GM19193 (cell line): ENCODE data around the gene FANCC.

Experiments used
- POLR2A ChIP-seq: IDR thresholded peaks from 4 replicates; pipeline ENCODE4 v1.6.1; 2011; ENCODE audit not compliant: insufficient read depth, insufficient read length; ENCODE audit errors: extremely low read depth

The FANCC gene, protein sequence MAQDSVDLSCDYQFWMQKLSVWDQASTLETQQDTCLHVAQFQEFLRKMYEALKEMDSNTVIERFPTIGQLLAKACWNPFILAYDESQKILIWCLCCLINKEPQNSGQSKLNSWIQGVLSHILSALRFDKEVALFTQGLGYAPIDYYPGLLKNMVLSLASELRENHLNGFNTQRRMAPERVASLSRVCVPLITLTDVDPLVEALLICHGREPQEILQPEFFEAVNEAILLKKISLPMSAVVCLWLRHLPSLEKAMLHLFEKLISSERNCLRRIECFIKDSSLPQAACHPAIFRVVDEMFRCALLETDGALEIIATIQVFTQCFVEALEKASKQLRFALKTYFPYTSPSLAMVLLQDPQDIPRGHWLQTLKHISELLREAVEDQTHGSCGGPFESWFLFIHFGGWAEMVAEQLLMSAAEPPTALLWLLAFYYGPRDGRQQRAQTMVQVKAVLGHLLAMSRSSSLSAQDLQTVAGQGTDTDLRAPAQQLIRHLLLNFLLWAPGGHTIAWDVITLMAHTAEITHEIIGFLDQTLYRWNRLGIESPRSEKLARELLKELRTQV

DNA sequence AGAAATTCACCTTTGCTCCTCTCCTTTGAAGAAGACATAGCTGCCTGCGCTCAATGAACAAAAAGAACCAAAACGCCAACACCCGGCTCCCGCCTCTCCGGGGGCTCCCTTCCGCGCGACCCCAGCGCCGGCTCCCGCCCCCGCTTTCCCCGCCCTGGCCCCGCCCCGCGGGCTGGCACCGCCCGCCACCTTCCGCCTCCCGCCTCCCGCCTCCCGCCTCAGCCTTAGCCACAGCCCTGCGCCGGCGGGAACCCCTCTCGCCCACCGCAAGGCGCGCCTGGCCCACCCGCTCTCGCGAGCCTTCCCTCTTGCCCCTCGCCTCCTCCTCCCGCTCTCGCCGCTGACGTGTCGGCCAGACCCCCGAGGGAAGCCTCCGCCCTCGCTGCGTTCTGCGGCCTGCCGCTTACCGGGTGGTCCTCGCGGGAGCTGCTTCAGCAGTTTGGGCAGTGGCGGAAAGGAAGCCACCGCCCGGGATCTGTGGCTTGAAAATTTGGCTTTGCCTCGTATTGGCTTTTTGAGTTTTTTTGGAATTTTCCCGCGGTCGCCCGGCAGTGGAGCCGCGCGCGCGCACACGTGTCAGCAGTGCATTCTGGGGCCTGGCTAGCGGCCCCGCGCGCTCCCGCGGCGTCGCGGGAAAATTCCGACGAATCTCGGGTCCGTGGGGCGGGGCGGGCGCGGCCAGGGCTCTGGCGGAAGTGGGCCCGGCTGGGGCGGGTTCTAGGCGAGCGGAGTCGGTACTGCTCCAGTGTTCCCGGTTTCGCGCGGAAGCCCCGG lies at the start of gene FANCC:
FANCC (minus strand) TSS at position 591 of the 774 bp plus-strand sequence. CDS start 68,418 bp downstream, outside the sequence.
- peak; percentile 84 for TF ChIP-seq POLR2A

DNA sequence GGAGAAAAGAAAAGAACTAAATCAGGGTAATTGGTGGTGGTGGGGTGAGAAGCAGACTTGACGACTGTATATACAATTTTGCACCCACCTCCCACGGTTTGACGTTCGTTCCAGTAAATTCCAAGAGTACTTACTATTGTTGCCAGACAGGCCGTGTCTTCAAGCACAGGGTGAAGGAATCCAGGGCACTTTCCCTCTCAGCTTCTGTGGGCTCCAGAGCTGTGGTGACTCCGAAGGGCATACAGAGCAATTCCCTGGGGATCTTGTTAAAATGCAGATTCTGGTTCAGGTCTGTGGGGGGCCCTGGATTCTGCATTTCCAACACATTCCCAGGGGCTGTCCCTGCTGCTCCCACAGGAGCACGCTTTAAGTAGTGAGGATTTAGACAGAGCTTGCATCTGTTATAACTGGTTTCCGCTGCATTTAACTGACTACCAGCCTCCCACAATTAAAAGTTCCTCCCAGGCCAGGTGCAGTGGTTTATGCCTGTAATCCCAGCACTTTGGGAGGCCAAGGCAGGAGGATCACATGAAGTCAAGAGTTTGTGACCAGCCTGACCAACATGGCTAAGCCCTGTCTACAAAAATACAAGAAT lies 49.3 kb upstream of the FANCC start:
- no peak for TF ChIP-seq POLR2A

DNA sequence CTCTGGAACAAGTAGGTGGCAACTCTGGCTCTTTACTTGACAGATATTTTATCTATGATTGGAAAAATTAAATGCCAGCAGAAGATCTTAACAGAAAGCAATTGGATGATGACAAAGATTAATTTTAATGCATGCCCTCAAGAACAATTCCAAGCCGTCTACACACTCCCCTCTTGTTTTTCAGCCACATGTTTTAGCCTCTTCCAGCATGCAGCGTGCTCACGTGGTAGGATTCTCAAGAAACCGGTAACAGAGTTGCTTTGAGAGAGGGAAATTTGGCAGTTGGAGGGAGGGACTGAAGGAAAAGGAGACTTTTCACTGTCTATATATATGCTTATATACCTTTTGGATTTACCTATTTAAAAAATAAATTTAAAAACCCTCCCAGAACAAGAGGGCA lies 48.3 kb upstream of the FANCC start:
- TF ChIP-seq POLR2A, result no peak

DNA sequence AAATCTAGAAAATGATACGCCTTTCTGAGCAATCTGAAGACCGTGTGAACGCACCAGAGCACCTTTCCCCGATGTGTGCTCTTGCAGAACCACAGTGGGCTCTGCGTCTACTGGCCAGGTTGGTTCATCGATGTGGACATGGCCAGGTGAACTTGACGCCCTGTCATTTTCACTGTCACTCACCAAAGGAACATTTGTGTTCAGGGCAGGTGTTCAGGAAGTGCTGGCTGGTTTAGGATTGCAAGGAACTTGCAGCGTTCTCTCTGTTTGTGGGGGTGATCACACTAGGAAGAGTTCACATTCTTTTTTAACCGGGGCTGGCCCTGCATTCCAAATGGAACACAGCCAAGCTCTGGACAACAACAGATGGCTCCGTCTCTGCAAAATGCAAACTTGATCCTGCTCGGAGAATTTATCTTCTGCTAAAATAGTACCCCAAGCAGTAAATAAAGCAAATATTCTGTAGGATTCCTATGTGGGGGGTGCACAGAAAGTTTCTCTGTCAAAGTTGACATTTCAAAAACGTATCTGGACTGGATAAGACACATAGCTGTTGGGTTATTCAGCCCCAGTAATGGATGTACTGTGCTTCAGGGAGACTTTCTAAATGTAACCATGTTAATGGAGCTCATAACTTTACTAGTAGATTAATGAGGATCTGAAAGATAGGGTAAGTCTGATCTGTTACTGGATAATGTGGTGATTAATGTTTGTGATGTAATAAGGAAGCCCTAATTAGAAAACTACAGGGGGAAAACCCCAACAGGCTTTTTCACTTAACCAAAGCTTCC lies 45.7 kb upstream of the FANCC start:
- no peak for TF ChIP-seq POLR2A

DNA sequence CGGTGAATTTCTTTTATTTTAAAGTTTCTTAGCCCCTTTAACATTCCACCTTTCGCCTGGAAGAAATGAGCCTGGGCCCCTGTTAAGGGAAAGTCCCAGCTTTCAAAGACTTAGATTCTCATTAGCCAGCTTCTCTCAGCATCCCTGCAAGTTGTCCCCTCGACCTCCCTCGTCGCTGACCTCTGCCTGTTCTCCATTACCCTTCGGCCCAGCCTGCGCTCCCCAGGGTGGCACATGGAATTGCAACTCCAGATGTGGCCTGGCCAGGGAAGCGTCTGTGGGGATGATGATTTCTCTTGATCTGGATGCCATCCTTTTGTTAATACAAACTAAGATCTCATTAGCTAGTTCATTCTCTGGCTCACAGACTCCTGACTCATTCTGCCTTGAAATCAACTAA lies 43.4 kb upstream of the FANCC start:
- no peak for TF ChIP-seq POLR2A

DNA sequence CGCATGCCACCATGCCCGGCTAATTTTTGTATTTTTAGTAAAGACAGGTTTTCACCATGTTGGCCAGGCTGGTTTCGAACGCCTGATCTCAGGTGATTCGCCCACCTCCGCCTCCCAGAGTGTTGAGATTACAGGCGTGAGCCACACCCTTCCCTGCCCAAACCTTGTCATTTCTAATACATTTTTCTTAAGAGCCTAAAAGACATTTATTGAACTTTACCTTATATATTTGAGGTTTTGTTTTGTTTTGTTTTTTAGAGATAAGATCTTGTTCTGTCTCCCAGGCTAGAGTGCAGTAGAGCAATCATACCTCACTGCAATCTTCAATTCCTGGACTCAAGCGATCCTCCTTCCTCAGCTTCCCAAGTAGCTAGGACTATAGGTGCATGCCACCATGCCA lies 39.8 kb upstream of the FANCC start:
- no peak for TF ChIP-seq POLR2A

DNA sequence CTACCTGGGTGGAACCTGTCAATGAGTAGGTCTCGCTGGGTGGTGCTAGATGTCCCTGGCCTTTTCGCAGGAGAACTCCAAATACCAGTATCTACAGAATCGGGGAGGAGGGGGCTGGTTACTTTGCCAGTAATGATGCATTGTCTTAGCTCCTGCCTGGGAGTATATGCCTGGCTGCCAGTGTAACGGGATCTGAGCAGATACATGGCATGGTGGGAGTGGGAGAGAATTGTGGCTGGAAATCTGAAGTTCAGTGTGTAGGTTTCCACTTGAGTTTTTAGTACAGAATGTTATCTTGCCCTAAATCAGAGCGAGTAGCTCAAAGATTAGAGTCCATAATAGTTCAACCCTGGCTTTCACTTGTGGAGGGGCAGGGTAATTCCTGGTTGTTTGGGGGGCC lies 38.0 kb upstream of the FANCC start:
- no peak for TF ChIP-seq POLR2A

DNA sequence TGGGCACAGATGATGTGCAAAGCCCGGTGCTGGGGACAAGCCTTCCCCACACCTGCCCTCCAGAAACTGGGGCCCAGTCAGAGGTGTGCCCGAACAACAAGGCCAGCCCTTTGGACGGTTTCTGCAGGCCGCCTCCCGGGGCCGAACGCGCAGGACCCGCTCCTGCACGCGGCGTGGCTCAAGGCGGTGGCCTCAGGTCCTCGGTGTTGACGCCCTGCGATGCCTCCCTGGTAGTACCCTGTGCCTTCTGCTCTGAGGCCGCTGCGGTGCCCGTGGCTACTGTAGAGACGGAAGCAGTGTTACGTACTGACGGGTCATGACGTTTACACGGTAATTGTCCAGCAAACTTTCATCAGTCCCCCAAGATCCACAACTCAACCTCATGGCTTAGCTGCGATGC lies 33.5 kb upstream of the FANCC start:
- TF ChIP-seq POLR2A, result no peak

DNA sequence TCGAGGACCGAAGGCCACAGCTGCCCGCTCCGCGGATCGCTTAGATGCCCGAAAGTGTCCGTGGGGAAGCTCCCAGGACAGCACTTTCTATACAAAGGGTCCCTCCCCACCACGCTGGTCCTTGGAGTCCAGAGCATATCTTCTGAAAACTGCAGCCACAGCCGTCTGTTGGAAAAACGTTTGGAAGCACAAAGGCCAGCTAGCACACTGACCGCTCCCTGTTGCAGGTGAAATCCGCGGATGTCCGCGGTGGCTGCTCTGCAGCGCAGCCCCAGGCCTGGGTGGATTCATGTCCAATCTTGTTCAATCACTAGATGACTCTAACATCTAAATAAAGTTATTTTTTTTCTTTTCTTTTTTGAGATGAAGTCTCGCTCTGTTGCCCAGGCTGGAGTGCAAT lies 32.8 kb upstream of the FANCC start:
- no peak for TF ChIP-seq POLR2A

DNA sequence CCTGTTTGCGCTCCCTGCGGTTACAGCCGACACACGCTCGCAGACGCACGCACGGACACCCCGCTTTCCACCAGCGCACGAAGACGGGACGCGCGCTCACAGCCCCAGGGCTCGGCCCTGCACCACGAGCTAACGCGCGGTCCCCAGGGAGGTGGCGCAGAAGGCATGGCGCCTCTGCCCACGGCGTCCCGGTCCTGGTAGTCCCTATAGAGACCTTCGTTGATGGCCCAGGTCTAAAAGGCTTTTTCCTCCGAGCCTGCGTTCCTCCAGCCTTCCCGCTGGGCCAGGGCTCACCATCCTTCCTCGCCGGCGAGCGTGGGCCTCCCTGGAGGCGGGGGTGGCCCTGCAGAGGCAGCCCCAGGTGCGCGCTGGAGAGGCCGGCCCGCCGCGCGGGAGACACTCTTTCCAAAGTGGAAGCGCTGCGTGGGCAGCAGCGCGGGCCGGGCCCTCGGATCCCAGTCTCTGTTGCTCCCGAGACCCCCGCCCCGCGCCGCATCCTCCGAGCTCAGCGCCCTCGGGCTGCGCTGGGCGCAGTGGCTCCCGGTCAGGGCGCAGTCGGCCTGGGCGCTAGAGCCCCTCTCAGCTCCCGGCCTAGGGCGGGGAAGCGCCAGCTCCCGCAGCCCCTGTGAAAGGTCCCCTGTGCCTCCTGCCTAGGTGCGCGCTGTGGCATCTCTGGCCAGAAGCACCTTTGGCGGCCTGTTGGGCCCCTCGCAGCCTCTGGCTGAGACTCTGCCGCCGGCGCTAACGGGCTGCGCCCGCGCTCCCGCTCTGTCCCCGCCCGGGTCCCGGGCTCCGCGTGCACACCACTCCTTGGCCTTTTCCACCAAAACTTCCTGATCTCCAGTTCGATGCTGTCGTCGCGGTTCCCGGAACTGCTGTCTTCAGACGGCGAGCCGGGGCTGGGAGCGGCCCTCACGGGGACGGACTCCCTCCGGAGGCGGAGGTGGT lies 31.9 kb upstream of the FANCC start:
- TF ChIP-seq POLR2A, result no peak

DNA sequence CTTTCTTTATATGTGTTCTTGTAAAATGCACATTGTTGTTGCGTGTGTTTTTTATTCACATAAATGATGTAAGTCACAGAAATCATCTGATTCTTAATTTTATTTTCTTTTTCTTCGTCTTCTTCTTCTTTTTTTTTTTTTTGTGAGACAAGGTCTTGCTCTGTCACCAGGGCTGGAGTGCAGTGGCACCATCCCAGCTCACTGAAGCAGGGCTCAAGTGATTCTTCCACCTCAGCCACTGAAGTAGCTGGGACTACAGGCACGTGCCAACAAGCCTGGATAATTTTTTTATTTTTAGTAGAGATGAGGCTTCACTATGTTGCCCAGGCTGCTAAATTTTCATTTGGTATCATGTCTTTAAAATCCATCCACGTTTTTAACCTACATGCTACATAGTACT lies 28.5 kb upstream of the FANCC start:
- no peak for TF ChIP-seq POLR2A

DNA sequence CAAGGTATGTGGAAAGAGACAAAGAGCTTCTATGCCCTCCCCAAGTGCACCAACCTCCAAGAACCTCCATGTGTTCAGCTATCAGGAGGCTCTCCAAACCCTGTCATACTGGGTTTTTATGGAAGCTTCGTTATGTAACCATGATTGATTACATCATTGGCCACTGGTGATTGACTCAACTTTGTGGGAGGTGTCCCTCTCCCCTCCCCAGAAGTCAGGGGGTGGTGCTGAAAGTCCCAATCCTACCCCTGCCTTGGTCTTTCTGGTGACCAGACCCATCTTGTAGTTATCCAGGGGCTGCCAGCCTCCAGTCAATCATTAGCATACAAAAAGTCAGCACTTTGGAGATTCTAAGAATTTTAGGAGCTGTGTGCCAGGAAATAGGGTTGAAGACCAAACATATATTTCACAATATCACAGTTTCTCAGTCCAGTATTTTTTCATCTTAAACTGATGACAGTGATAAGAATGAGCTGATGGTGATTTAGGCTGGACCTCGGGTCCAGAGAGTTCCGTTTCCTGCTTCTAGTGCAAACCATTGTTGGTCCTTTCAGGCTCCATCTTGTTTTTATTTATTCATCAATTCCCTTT lies 27.3 kb upstream of the FANCC start:
- TF ChIP-seq POLR2A, result no peak

DNA sequence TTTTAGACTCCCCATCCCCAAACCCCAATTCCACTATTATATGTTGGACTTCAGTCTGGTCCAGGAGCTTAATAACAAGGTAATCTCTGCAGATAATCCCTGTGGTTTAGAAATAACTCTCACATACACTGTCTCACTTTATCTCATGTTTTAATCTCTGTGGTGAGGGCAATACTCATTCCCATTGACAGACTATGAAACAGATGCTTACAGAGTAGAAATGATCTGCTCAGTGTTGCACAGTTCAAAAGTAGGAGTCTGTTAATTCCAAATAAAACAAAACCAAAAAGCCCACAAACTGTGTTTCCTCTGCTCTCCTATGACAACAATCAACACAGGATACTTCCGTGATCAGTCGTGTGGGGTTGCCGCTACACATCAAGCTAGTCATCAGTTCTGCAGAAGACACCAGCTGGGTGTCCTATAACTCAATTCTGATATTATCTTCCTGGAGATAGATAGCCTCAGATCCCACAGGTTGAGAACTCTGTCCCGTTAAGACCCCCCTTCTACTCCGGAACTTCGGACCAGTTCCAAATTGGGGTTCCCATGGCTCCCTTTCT lies 26.3 kb upstream of the FANCC start:
- no peak for TF ChIP-seq POLR2A

DNA sequence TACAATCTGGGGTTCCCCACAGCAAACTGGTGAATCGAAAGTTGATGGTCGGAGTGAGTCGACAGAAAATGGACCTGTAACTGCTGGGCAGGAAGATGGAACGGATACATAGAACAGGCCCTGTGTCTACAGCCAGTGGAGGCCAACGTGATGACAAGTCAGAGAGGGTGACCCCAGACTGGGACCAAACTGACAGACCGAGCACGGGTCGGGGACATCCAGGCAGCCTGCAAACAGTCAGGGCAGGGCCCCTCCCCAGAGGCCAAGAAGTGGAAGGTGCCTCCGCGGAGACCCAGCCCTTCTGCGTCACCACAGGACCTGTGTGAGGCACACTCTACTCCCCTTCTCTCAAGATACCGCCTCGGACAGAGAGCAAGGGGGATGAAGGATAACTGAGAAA lies 25.1 kb upstream of the FANCC start:
- TF ChIP-seq POLR2A, result no peak
